GM21529 (cell line): ENCODE results near the gene EEFSEC.

Source experiments
- ATAC-seq: cut with Tn5 transposase; IDR thresholded peaks from one replicate; pipeline ENCODE4 v1.9.1; 2021; ENCODE audit not compliant: unreplicated experiment

Gene EEFSEC

GRCh38 chr3:128239304-128239703, 86.0 kb downstream of the EEFSEC start:
- ATAC-seq: no peak

- ATAC-seq: no peak
Observed at GRCh38 chr3:128240232-128240631, 87.0 kb downstream of the EEFSEC start.

DNA sequence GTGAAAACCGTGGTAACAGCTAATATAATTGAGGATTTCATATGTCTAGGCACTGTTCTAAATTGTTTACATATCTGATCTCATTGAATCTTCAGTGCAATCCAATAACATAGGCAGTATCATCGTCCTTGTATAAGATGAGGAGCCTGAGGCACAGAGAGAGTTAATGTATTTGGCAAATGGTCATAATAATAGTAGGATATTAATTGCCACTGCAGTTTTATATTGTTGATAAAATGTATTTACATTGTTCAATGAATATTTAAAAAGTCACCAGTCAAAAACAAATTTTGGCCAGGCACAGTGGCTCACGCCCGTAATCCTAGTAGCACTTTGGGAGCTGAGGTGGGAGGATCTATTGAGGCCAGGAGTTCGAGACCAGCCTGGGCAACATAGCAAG, 88.5 kb downstream of the EEFSEC start:
- ATAC-seq: no peak

DNA sequence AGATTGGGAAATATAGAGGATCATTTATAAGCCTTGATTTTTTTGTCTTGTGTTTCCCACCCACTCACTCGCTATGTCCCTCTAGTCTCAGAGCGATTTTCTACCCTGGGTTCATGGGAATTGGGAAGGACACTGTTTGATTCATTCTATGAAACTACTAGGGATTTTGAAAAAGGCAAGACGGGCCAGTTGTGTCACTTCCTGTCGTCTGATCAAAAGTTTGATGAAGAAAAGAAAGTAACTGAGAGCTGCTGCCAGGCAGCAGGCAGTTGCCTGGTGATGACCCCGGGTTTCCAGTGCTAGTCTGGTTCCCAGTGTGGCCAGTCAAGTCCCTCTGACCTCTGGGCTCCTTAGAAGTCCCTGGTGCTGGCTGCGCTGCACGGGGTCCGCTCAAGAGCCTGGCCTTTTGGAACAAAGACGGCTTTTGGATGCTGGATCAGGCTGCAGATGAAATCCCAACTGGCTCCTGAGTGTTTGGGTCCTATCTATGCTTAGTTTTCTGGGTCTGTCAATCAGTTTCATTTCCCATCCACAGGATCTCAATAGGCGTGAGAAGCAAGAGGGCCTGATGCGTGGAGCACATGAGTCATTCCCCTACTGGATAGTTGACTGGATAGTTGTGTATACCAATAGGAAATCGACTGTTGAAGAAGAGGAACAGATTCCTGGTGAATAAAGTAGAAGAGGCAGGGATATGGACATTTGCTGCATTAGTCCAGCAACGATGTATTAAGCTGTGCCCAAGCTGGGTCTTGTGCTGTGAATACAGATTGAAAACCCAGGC, 89.7 kb downstream of the EEFSEC start:
- no peak for ATAC-seq

GRCh38 chr3:128243602-128244504, 90.6 kb downstream of the EEFSEC start:
- no peak for ATAC-seq

DNA sequence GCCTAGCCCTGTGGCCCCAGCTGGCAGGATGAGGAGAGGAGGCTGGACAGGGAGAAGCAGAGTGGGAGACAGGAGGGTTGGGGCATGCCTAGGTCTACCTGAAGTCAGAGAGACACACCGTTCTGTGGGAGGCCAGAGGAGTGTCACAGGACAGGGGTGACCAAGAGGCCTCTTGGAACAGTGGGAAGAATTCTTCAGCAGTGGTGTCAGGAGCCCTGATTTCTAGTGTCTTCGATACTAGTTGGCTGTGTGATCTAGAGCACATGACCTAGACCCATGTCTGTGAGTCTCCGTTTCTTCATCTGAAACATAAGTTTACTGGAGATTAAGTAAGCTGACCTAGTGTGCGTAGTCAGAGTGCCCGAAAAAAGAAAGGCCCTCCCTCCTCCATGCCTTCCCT, 92.2 kb downstream of the EEFSEC start:
- ATAC-seq: no peak

- ATAC-seq: no peak
Observed at GRCh38 chr3:128247666-128248409, 94.6 kb downstream of the EEFSEC start.

GRCh38 chr3:128252083-128252482, 98.8 kb downstream of the EEFSEC start:
- ATAC-seq: no peak

- no peak for ATAC-seq
Observed at GRCh38 chr3:128253150-128253549, 99.9 kb downstream of the EEFSEC start.

DNA sequence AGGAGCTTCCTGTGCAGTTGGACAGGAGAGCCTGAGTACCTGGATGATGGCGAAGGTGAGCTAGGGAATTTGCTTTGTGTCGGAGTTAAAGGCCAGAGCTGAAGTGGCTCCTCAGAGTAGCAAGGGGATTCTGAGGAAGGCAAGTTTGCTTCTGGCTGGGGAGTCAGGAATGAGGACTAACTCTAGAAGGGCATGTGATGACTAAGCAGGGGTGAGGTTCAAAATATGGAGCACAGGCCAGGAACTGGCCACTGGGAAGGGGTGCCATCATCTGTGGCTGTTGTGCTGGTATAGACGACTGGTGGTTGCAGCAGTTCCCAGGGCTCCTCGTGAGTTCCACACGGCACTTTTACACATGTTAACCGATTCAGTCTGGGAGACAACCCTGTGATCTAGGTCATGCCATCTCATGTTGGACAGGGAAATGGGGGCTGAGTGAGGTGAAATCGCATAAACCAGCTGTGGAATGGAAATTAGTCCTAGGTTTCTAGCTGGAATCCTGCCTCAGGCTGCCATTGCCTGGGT, 100.8 kb downstream of the EEFSEC start:
- ATAC-seq: no peak

DNA sequence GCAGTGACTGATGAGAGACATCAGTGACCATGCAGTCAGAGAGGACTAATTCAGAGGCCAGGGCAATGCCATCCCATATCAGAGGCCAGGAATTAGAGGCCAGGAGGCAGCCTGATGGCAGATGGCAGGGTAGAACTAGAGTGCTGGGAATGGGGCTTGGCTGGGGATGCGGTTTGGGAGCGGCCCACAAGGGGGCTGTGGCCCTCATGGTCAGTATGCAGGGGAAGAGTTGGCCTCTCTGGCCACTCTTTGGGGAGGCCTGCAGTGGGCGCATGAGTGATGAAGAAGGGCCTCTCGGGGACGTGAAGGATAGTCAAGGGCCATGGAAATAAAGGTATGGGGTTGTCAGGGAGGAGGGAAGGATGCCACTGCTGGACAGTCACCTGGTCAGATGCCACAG, 101.7 kb downstream of the EEFSEC start:
- ATAC-seq: no peak

DNA sequence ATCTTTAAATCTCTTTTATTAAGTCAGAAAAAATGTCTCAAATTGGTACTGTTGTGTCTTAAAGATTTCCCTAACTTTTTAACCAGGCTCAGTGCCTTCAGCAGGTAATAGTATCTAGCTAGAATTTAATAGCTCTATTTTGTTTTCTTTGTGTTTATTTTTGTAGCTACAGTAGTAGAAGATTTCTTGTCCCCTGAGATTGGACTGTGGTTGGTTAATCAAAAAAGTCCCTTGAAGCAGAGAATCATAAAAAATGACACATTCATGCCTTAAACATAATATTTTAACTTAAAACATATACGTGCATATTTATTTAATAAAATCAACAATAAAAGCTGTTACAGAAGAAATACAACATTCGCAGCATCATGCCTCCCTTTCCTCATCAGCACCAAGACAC, 102.8 kb downstream of the EEFSEC start:
- ATAC-seq: no peak

DNA sequence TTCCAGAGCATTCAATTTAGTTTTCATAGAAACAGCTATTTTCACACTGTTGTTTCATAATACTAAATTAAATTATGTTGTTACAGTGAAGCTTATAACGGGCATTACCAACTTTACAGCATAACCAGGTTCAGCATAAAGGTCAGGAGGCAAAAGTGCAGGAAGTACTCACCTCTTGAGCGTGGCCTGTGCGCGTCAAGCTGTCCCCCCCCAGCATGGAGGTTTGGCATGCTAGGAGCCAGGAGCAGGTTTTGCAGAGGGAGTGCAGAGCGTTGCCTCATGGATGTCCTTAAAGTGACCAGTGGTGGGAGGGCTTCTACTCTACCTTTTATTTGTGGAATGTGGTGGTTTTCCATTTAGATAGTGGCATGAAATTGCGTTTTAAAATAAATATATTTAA, 104.4 kb downstream of the EEFSEC start:
- no peak for ATAC-seq

- ATAC-seq: no peak
Observed at GRCh38 chr3:128260275-128260674, 107.0 kb downstream of the EEFSEC start.

DNA sequence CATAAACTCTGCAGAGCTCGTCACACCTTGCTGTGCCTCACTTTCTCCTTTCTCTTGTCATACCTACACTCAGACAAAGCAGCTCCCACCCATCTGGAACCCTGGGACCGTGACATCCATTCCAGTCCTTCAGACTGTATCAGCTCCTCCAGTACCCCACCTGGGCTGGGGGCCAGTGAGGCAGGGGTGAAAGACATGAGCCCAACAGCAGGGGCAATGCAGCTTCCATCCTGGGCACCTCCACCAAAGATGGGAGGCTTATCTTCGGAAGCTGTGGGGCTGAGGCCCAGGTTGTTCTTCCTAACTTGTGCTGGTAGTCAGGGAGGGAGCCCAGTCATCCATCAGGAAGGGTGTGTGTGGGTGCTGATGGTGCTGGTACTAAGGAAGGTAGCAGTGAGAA, 109.2 kb downstream of the EEFSEC start:
- no peak for ATAC-seq

GRCh38 chr3:128263118-128263517, 109.8 kb downstream of the EEFSEC start:
- ATAC-seq: no peak

DNA sequence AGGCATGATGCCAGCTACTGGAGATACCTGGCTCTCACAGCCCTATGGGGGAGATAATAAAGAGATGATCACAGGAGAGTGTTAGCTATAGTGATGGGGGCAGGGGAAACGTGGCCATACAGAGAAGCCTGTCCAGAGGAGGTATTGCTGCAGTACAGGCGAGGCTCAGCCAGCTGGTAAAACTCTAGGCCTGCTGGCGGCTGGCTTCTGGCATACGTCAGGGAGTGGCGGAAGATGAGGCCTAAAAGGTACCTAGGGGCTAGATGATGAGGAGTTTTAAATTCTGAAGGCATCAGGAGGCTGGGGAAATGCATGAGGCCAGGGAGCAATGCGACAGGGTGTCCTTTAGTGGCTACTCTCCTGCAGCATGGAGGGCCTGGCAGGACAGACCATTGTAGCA, 110.7 kb downstream of the EEFSEC start:
- no peak for ATAC-seq

DNA sequence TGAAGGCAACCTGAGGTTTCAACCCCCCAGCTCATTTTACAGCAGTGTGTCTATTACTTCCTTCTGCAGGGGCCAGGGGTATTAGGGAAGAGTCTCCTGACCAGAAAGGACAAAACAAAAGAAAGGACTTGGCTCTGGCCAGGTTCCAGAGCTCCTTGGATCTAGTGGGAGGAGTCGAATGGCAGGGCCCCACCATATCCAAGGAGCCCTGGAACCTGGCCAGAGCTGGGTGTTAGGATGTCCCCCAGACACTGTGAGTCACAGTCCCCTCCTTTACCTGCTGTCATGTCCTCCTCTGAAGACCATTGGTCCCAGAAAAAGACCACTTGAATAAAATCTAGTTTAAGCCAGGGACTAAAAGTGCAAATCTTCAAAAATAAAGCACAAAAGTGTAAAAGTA, 113.2 kb downstream of the EEFSEC start:
- ATAC-seq: no peak

DNA sequence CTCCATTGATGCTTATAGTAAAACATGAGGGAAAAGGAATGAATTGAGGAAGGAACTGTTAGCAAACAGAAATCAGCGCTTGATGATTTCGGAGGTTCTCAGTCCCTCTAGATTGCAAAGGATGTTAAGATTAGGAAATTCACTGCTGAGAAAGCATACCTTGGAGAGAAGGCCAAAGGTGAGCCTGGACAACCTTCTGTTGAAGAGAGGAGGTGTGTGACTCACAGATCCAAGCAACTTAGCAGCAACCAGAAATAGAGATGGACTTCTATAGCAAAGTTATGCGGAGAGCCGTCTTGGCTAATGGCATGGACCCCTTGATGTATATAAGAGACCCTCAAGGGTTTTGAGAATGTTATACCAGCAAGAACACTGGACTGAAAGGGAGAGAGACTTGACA, 114.3 kb downstream of the EEFSEC start:
- ATAC-seq: no peak

DNA sequence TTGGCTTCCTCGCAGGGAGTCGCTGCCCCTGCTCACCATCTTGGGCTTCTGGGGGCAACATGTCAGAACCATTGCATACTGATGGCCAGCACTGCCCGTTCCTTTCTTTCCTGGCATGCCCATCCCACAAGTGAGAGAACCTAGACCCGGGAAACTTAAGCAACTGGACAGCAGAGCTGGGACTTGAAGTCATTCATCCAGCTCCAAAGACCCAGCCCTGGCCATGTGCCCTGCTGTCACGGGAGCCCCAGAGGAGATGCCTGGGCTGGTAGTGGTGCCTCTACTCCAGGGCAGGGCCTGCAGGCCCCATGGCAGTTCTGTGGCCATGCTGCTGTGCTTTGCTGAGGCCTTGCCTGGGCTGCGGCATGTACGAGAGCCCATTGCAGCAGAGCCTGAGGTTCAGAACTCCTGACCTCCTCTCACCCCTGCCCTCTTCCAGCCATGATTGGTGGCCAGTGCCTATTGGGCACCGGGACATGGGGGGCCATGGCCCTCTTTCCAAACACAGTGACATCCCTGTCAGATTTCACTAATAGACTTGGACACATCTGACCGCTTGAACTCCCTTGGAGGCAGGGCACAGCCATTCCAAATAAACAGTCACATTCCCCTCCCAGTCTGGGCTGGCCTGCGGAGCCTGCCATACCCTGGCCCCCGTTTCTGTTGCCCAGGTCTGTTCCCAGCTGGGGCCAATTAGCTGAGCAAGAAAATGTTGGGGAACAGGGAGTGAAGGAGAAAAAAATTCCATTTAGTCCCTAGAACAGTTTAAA, 115.9 kb downstream of the EEFSEC start:
- no peak for ATAC-seq

- ATAC-seq: no peak
Observed at GRCh38 chr3:128269796-128270195, 116.5 kb downstream of the EEFSEC start.
